ENCODE results near the gene VWA3B. TPM values are rescaled to one million over a fixed set of nuclear protein-coding genes. Genes with fewer than 3 reads are reported as not detected.

VWA3B gene
- polyA plus RNA-seq, 2 of the 4 experiments (the other 2 are of a cell fraction) = not detected

GRCh38 chr2:98180456-98180855 lies 93.5 kb downstream of the VWA3B start (continued):
- TF ChIP-seq MYC (IDR thresholded peaks at IDR 0.05; ENCODE audit: borderline replicate concordance, low read length) (no peak), FOSB (CRISPR knock-in tag; IDR thresholded peaks at IDR 0.05) (no peak), ESRRA (IDR thresholded peaks at IDR 0.05; ENCODE audit: borderline replicate concordance, low read length) (no peak), ZSCAN20 (CRISPR knock-in tag; IDR thresholded peaks at IDR 0.05) (no peak), RARB (CRISPR knock-in tag; IDR thresholded peaks at IDR 0.05) (no peak), PBX3 (IDR thresholded peaks at IDR 0.05) (no peak)

- no peak overlapping the region for H3K4me2 ChIP-seq
- 78% methylated on average over 3 of the region's 3 CpGs for WGBS (ENCODE audit: missing lambda C conversion rate)
- ChIA-PET POLR2A (no interaction called here), CTCF (no interaction called here)
- no peaks in the 10 kb centered on the region for H3K4me1 ChIP-seq
- DNase-seq (ENCODE audit: low read depth in 1 of 2, low spot score in 1 of 2) = no peak
- no peaks in the 10 kb centered on the region for H3K9me3 ChIP-seq
- TF ChIP-seq HOXB13 (CRISPR knock-in tag; IDR thresholded peaks at IDR 0.05; ENCODE audit: low read depth) (no peak), TP53 (CRISPR knock-in tag; IDR thresholded peaks at IDR 0.05) (no peak), MAFK (IDR thresholded peaks at IDR 0.05; ENCODE audit: partially characterized antibody) (no peak), HES2 (IDR thresholded peaks at IDR 0.05) (no peak), E2F6 (IDR thresholded peaks at IDR 0.05; ENCODE audit: borderline replicate concordance, low read depth) (no peak), CHD2 (IDR thresholded peaks at IDR 0.05; ENCODE audit: low read length, partially characterized antibody) (no peak), MYC (IDR thresholded peaks at IDR 0.05; ENCODE audit: borderline replicate concordance, low read length) (no peak)
- no peak for FAIRE-seq
- H3K4me3 ChIP-seq = no peak overlapping the region
- H3K27ac ChIP-seq = no peak overlapping the region
- ATAC-seq = no peak
Measured at GRCh38 chr2:98181346-98181745, 94.4 kb downstream of the VWA3B start.

- no peak for ATAC-seq
- CTCF ChIA-PET = interaction anchor here (1.6 kb wide), 1 partner anchor 9 kb away, joined by 4 read pairs; no protein-coding TSS in a partner anchor
Measured at GRCh38 chr2:98185801-98186200, 98.8 kb downstream of the VWA3B start.

More at GRCh38 chr2:98185801-98186200, 98.8 kb downstream of the VWA3B start:
- TF ChIP-seq USF2 (IDR thresholded peaks at IDR 0.05) (no peak), HOXA7 (CRISPR knock-in tag; IDR thresholded peaks at IDR 0.05) (no peak), EHMT2 (IDR thresholded peaks at IDR 0.05; ENCODE audit: low read depth) (no peak), NFE2L2 (conservative IDR thresholded peaks at IDR 0.05; ENCODE audit: low read length) (no peak), POLR2AphosphoS2 (conservative IDR thresholded peaks at IDR 0.05; ENCODE audit: low read length) (no peak), ZC3H11A (IDR thresholded peaks at IDR 0.05) (no peak), RNF2 (IDR thresholded peaks at IDR 0.05; ENCODE audit: borderline replicate concordance, low read depth) (no peak), ATOH8 (CRISPR knock-in tag; IDR thresholded peaks at IDR 0.05; ENCODE audit: low read depth) (no peak), EP300 (IDR thresholded peaks at IDR 0.05) (no peak), ELK1 (IDR thresholded peaks at IDR 0.05; ENCODE audit: low read depth, low read length) (no peak)
- no peaks in the 10 kb centered on the region for H3K9me3 ChIP-seq
- H3K4me1 ChIP-seq = no peaks in the 10 kb centered on the region
- FAIRE-seq = no peak
- no peak for DNase-seq (ENCODE audit: low read depth in 1 of 2, low spot score in 1 of 2)
- H3K4me2 ChIP-seq = no peak overlapping the region
- no peak overlapping the region for H3K27ac ChIP-seq
- WGBS (ENCODE audit: missing lambda C conversion rate) = 10% methylated on average over 5 of the region's 5 CpGs
- POLR2A ChIA-PET = no interaction called here
- H3K4me3 ChIP-seq = no peak overlapping the region
